Globus pallidus (tissue), 1 donor: ENCODE results near the gene MARF1.
A peak's percentile ranks its signal among the peaks of the same experiment; 100 is the strongest.
"Not testable (repeated sequence)": the region's sequence is repeated elsewhere in the genome, so short reads cannot be mapped to it uniquely, and the experiment has no call there.

ENCODE experiments used
- DNase-seq: peaks from one replicate; pipeline ENCODE4 v3.0.0-alpha.2; 2015; ENCODE audit warnings: low spot score

MARF1 gene

DNA sequence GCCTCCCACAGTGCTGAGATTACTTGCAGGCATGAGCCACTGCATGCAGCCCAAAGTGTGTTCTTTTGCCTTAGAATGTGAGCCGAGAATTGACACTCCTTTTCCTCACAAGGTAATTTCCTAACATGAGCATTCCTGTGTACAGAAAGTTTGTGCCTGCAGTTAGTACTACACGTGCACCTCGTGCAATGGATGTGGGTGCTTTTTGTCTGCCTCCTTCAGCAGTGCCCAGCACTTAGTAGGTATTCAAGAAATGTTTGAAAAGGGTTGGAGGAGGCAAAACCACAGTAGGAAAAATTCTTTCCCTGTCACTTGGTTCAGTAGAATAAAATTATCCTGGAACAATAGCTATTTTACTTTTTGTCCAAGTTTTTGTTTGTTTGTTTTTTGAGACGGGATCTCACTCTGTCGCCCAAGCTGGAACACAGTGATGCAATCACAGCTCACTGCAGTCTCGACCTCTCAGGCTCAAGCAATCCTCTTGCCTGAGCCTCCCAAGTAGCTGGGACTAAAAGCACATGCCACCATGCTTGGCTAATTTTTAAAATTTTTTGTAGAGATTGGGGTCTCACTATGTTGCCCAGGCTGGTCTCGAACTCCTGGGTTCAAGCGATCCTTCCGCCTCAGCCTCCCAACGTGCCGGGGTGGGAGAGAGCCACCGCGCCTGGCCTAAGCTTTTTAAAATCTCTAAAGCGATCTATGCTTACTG, 9.5 kb upstream of the MARF1 start:
- DNase-seq, result no peak

GRCh38 chr16:15650698-15651171, 7.8 kb upstream of the MARF1 start:
- DNase-seq, result peak; percentile 33

- peak; percentile 92 for DNase-seq
Observed at GRCh38 chr16:15650019-15650697, 7.2 kb upstream of the MARF1 start, which contains the start of gene NDE1. TSS of gene NDE1 (plus strand) at chr16:15650245. CDS start at chr16:15664779, 14,534 bp downstream.

GRCh38 chr16:15649727-15650018, 6.7 kb upstream of the MARF1 start:
- no peak for DNase-seq

DNA sequence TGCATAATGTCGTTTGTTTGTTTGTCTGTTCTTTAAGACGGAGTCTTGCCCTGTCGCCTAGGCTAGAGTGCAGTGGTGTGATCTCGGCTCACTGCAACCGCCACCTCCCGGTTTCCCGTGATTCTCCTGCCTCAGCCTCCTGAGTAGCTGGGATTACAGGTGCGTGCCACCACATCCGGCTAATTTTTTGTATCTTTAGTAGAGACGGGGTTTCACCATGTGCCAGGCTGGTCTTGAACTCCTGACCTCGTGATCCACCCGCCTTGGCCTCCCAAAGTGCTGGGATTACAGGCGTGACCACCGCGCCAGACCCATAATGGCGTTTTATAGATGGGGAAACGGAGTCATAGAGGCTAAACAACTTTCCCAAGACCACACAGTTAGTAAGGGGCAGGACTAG, 6.4 kb upstream of the MARF1 start:
- DNase-seq, result not testable (repeated sequence)

GRCh38 chr16:15648135-15648730, 5.3 kb upstream of the MARF1 start:
- no peak for DNase-seq

DNA sequence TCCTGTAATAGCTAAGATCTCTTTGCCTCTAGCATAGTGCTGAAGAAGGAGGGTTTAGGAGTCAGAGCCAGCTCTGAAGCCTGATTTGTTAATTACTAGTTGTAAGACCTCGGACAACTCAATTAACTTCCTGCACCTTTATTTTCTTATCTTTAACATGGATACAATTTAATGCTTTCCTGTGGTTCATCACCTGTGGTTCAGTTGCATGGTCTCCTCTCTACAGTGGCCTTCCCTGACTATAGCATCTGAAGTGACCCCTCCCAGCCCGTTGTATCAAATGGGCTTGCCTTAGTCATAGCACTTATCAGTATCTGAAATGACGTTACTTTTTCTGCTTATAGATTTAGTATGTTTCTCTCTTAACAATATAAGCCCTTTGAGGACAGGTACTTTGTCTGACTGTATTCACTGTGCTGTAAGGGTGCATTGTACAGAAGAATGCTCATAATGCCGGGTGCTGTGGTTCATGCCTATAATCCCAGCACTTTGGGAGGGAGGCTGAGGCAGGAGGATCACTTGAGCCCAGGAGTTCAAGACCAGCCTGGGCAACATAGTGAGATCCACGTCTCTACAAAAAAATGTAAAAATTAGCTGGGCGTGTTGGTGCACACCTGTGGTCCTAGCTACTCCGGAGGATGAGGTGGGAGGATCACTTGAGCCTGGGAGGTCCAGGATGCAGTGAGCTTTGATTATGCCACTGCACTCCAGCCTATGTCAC, 4.5 kb upstream of the MARF1 start:
- DNase-seq, result no peak

- DNase-seq, result not testable (repeated sequence)
Observed at GRCh38 chr16:15646557-15647293, 3.8 kb upstream of the MARF1 start.

GRCh38 chr16:15644962-15645465, 2.1 kb upstream of the MARF1 start:
- DNase-seq, result not testable (repeated sequence)

DNA sequence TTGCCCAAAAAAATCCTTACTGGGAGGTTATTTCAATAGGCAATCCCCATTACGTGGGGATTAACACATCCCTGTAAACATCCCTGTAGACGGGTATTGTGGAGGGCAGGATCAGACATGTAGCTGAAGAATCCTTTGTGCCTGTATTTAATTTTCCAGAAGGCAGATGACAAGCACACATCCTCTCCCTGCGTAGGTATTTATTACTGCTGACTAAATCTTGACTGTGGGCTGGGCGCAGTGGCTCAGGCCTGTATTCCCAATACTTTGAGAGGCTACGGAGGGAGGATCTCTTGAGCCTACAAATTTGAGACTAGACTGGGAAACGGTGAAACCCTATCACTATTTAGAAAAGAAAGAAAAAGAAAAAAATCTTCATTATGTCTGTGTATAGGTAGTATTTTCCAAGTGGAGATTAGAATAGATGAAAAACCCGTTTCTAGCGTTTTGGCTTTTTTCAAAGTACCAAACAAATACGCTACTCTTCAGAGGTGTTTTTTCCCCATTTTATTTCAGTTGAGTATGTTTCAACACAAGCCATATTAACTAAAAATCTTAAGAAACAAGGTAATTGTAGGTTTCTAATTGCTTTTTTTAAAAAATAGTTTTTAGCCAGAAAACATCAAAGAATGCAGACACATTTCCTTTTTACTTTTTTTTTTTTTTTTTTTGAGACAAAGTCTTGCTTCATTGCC, 1.5 kb upstream of the MARF1 start:
- DNase-seq, result no peak

DNA sequence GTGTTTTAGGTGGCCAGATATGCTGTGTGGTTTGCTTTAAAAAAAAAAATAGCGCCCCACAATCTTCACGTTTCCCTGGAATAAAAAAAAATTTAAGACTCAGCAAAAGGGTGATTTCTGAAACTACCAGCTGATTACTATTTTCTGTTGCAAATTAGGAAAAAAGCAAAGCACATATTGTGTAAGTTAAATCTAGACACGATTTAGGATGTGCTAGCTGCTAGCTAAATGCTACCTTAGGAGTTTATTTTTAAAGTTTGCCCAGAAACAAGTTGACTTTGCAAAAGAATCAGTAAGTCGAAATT, 944 bp upstream of the MARF1 start:
- DNase-seq, result no peak

DNA sequence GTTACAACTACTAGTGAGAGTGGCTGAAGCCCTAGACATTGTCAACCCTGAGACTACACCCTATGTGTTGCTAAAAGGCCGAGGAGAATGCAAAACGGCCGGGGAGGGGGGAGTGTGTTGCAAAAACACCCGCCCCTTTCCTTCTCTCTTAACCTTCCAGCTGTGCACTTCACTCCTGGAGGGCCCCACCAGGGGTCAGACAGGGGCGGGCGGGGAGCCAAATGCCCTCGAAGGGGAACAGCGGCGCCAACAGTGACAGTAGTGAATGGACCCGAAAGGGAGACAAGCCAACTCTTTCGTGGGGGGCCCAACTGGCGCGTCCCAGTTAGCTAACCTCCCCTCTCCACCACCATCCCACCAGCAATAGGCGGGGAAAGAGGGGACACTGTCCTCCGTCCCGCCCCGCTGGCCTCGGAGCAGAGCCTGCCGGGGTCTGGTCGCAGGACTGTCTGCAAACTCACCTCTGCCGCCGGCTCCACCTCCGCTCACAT, 352 bp downstream of the MARF1 start:
- peak; percentile 51 for DNase-seq

DNA sequence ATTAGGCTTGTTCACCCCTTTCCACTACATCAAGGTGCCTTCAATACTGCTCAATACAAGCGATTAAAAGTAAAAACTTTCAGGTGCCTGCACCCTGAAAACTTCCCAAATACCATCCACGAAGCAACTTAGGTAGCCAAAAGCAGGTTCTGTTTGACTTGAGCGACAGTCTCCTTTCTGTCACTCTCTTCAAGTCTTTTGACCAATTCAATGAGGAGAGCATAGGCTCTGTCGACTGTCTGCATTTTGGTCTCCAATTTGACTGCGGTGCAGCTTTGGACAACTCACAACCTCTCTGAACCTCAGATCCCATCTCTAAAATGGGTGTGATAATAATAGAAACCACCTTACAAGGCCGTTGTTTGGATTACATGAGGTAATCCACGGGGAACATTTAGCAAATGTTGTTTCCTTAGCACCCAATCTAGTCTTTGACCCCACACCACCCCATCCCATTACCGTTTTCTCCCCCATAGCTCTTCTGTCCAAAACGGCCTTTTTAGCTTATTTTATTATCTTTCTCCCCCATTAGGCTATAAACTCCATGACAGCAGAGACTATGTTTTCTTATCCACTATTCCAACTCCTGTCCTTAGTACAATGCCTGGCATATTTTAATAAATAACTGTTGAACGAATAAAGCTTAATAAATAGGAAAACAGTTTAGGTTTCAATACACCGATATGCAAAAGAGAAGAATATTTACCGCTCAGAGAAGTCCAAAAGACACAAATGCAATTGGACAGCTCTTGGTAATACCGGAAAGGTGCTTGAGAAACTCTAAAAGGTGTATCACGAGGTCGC, 999 bp downstream of the MARF1 start:
- no peak for DNase-seq

- no peak for DNase-seq
Observed at GRCh38 chr16:15640966-15641365, 2.0 kb downstream of the MARF1 start.

GRCh38 chr16:15639061-15639568, 3.8 kb downstream of the MARF1 start:
- DNase-seq, result no peak

DNA sequence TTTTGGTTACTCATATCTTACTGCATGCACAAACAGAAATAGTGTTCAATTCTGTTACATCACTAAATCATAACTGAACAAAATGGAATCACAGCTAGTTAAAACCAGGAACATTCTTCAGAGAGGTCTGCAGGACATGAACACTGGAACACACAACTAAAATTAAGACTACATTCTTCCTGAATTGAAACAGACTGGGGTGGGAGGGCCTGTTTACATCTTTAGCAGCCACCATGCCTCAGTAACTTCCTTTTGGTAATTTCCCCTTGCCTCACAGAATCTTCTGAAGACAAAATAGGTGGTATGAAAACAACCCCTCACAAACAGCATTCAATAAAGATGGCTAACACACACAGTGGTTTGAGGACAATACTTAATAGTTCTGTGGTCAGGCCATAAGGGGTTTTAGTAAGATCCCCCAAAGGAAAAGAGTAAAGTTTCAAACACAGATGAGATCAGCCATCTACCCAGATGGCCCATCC, 6.5 kb downstream of the MARF1 start:
- DNase-seq, result no peak

- DNase-seq, result no peak
Observed at GRCh38 chr16:15635926-15636325, 7.0 kb downstream of the MARF1 start.

- no peak for DNase-seq
Observed at GRCh38 chr16:15631730-15632409, 11.1 kb downstream of the MARF1 start.

- no peak for DNase-seq
Observed at GRCh38 chr16:15621889-15622288, 21.1 kb downstream of the MARF1 start.
